Measurements from ENCODE around the gene GPR63.

DNA sequence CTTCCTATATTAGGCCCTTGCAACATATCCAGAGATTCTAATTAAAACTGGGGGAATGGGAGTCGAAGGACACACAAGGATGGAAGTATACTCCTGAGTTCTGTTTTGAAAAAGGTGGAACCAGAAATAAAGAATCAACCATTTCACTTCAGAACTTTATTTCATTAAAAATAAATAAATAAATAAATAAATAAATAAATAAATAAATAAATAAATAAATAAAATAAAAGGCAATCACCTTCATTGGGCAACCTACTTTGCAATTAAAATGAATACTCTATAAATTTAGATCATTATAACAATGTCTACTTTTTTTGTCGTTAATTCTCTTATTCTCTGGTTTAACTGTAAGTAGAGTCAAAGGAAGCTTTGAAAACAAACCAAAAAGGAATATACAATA is 25.6 kb downstream of the GPR63 start:
- no peak for TF ChIP-seq POLR2AphosphoS5 (IDR thresholded peaks at IDR 0.05; ENCODE audit: insufficient read depth, low read depth, low read length)
- no peak for TF ChIP-seq EZH2 (IDR thresholded peaks at IDR 0.05; ENCODE audit: borderline replicate concordance, low read depth, low read length, severe bottlenecking)
- no peak for TF ChIP-seq POLR2A (IDR thresholded peaks at IDR 0.05; ENCODE audit: low read depth, low read length)
- TF ChIP-seq, protein P1, sequence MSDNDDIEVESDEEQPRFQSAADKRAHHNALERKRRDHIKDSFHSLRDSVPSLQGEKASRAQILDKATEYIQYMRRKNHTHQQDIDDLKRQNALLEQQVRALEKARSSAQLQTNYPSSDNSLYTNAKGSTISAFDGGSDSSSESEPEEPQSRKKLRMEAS (IDR thresholded peaks at IDR 0.05; ENCODE audit: insufficient read depth, insufficient read length), result no peak
- TF ChIP-seq, protein P2, sequence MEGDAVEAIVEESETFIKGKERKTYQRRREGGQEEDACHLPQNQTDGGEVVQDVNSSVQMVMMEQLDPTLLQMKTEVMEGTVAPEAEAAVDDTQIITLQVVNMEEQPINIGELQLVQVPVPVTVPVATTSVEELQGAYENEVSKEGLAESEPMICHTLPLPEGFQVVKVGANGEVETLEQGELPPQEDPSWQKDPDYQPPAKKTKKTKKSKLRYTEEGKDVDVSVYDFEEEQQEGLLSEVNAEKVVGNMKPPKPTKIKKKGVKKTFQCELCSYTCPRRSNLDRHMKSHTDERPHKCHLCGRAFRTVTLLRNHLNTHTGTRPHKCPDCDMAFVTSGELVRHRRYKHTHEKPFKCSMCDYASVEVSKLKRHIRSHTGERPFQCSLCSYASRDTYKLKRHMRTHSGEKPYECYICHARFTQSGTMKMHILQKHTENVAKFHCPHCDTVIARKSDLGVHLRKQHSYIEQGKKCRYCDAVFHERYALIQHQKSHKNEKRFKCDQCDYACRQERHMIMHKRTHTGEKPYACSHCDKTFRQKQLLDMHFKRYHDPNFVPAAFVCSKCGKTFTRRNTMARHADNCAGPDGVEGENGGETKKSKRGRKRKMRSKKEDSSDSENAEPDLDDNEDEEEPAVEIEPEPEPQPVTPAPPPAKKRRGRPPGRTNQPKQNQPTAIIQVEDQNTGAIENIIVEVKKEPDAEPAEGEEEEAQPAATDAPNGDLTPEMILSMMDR (IDR thresholded peaks at IDR 0.05; ENCODE audit: extremely low read depth in 1 of 2, insufficient read depth in 1 of 2, low read depth in 1 of 2, low read length in 2 of 2), result no peak
- no peak for TF ChIP-seq JUN (IDR thresholded peaks at IDR 0.05; ENCODE audit: borderline replicate concordance, insufficient read depth, insufficient read length, low read depth)
- TF ChIP-seq FOS (IDR thresholded peaks at IDR 0.05; ENCODE audit: borderline replicate concordance, insufficient read depth, low read length), result no peak
- no peak for TF ChIP-seq GATA2 (IDR thresholded peaks at IDR 0.05; ENCODE audit: insufficient read depth, insufficient read length, low read depth, low read length)
